Sigmoid colon (tissue), 7 donors: ENCODE data around the gene HAND2. TPM values are rescaled to one million over a fixed set of nuclear protein-coding genes. Genes with fewer than 3 reads are reported as not detected.

Experiments
- DNase-seq: peaks from one replicate; pipeline ENCODE4 v3.0.0-alpha.2; 2019
- H3K27ac ChIP-seq, 4 donors: fragments of 200-600 bp; sonication (generic); one replicate each; pipeline ENCODE4 v1.5.1; 2016 to 2019; ENCODE audit warnings: mild to moderate bottlenecking in 1 of 4
- H3K27me3 ChIP-seq, 3 donors: fragments of 200-600 bp; sonication (generic); one replicate each; pipeline ENCODE4 v1.5.1; 2019; ENCODE audit warnings: mild to moderate bottlenecking in 1 of 3
- H3K36me3 ChIP-seq, 4 donors: fragments of 200-600 bp; sonication (generic); one replicate each; pipeline ENCODE4 v1.5.1; 2016 to 2019
- H3K4me1 ChIP-seq, 4 donors: fragments of 200-600 bp; sonication (generic); one replicate each; pipeline ENCODE4 v1.5.1; 2017 to 2019
- H3K4me3 ChIP-seq, 4 donors: fragments of 200-600 bp; sonication (generic); one replicate each; pipeline ENCODE4 v1.5.1; 2017 to 2019; ENCODE audit warnings: mild to moderate bottlenecking in 2 of 4, moderate library complexity in 1 of 4
- H3K9me3 ChIP-seq, 4 donors: fragments of 200-600 bp in 3 of 4; sonication (generic) in 3 of 4; one replicate each; pipeline versions ENCODE4 v1.5.1 to v1.6.1; 2013 to 2019
- EP300 ChIP-seq, 4 donors: sonication (generic); formaldehyde crosslinking; IDR thresholded peaks; one replicate each; pipeline ENCODE4 v1.6.1; 2017; ENCODE audit warnings: antibody characterized with exemption in 4 of 4
- POLR2A ChIP-seq, 2 donors: fragments of 450-650 bp; IDR thresholded peaks; one replicate each; pipeline ENCODE4 v1.6.1; 2016; ENCODE audit warnings: antibody characterized with exemption in 2 of 2, mild to moderate bottlenecking in 2 of 2, moderate library complexity in 2 of 2
- POLR2AphosphoS5 ChIP-seq, 4 donors: sonication (generic); formaldehyde crosslinking; IDR thresholded peaks; one replicate each; pipeline ENCODE4 v1.6.1; 2017; ENCODE audit warnings: antibody characterized with exemption in 4 of 4
- WGBS, 2 donors: extraction: QIAGEN DNeasy Blood & Tissue Kit; methylation state at CpG; one replicate each; pipeline ENCODE4 v1.1.7; 2013; 5-methylcytosine and 5-hydroxymethylcytosine counted together
- intact Hi-C: fragments of 100-400 bp; cut with DNase I; formaldehyde crosslinking; loops from one replicate; pipeline ENCODE4 v1.15.1; 2023
- polyA plus RNA-seq, 3 donors: library from polyadenylated mRNA; stranded (reverse); fragments of 200-250 nt; gene quantifications; one replicate each; pipeline ENCODE4 v1.2.3, GENCODE V29; 2013
- total RNA-seq, 4 donors: library from RNA; depleted of rRNA; stranded (reverse); fragments of >200 nt; gene quantifications; one replicate each; pipeline ENCODE4 v1.1.0, GENCODE V29; 2016
- TF ChIP-seq, protein P1 (sequence below), 4 experiments: fragments of 450-650 bp in 3 of 4; fragments of 200-600 bp in 1 of 4; IDR thresholded peaks; one replicate each; pipeline ENCODE4 v1.5.1; 2016 to 2019; ENCODE audit warnings: antibody characterized with exemption in 4 of 4, mild to moderate bottlenecking in 3 of 4, moderate library complexity in 2 of 4
- donor health status: healthy with polysubstance abuse.
- donor health status: Bipolar disorder and iron deficiency.
- donor health status: healthy.

Gene HAND2
- total and polyA plus RNA-seq, 7 donors = 0.46 to 224 (median 141) TPM

DNA sequence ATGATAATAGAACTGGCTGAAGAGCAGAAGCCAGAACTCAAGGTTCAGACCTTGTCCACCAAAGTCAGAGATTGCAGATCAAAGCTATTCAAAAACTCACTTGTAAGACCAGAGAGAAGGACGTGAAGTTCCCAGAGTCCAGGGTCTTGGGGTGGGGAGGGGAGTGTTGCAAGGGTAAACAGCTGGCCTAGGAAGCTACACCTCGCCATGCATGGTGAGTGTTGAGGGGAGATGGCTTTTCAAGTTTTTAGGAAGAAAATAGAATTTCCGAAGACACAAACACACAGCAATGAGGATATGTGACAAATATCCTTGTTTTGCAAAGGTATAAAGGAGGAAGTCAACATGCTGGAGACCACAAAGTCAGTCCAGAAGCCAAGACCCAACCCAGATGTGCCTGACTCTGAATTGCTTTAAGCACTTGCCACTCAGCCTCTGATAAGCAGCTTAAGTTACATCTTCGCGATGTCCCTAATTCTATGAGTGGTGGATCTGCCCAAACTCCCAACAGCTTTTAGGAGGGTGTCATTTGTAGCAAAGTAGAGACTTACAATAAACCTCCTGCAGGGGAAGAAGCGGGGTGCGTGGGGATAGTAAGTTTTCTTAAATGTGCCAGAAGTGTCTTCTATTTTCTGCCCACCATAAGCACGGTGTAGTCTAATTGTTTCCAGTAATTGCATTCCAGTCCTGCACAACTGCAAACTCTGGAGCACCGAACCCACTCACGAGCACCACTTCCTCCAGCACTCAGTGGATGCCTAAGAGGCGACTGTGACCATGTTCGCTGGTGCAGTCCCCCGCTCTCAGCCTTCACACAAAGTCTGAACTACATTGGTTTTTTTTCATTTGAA lies 26.5 kb downstream of the HAND2 start:
- Histone ChIP-seq H3K9me3 (no peaks in the 10 kb centered on the region), H3K4me1 (peaks cover 0 to 41% (median 26%) of the 10 kb centered on the region in 4 donors), H3K36me3 (no peaks in the 10 kb centered on the region), H3K27me3 (no peaks in the 10 kb centered on the region), H3K4me3 (no peak overlapping the region), H3K27ac (no peak overlapping the region)
- 49 to 74% methylated on average over 13 of the region's 13 CpGs for WGBS, 2 donors
- no peak for DNase-seq
- intact Hi-C loops = no loop called here
- TF ChIP-seq EP300 (IDR thresholded peaks at IDR 0.05) = no peak

DNA sequence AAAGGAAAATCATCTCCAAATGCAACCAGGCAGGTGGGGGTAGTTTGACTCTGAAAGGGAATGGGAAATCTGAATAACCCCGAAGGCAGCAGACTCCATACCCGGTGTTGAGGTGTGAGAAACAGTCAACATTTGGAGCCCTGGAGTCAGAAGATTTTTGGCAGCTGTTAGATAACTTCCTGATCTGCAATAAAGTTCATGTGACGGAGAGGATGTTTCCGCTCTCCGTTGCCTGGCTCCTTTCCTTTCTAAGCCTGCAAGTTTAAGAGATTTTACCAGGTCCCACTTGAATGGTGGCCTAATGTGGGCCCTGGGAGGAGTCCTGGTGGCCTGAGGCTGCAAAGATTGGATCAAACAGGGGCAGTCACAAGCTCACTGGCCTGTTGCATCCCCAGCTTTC lies 27.7 kb downstream of the HAND2 start:
- H3K4me1 ChIP-seq = peaks cover 0 to 29% (median 24%) of the 10 kb centered on the region in 4 donors
- H3K36me3 ChIP-seq = no peaks in the 10 kb centered on the region
- H3K27ac ChIP-seq = no peak overlapping the region
- WGBS, 2 donors = 35 to 39% methylated on average over 5 of the region's 5 CpGs
- no peak for DNase-seq
- TF ChIP-seq POLR2AphosphoS5 (IDR thresholded peaks at IDR 0.05) (no peak), POLR2A (IDR thresholded peaks at IDR 0.05) (no peak), EP300 (IDR thresholded peaks at IDR 0.05) (no peak)
- TF ChIP-seq, protein P1, sequence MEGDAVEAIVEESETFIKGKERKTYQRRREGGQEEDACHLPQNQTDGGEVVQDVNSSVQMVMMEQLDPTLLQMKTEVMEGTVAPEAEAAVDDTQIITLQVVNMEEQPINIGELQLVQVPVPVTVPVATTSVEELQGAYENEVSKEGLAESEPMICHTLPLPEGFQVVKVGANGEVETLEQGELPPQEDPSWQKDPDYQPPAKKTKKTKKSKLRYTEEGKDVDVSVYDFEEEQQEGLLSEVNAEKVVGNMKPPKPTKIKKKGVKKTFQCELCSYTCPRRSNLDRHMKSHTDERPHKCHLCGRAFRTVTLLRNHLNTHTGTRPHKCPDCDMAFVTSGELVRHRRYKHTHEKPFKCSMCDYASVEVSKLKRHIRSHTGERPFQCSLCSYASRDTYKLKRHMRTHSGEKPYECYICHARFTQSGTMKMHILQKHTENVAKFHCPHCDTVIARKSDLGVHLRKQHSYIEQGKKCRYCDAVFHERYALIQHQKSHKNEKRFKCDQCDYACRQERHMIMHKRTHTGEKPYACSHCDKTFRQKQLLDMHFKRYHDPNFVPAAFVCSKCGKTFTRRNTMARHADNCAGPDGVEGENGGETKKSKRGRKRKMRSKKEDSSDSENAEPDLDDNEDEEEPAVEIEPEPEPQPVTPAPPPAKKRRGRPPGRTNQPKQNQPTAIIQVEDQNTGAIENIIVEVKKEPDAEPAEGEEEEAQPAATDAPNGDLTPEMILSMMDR (IDR thresholded peaks at IDR 0.05) = no peak
- H3K27me3 ChIP-seq = no peaks in the 10 kb centered on the region
- H3K9me3 ChIP-seq = no peaks in the 10 kb centered on the region
- no peak overlapping the region for H3K4me3 ChIP-seq
- intact Hi-C loops = no loop called here

DNA sequence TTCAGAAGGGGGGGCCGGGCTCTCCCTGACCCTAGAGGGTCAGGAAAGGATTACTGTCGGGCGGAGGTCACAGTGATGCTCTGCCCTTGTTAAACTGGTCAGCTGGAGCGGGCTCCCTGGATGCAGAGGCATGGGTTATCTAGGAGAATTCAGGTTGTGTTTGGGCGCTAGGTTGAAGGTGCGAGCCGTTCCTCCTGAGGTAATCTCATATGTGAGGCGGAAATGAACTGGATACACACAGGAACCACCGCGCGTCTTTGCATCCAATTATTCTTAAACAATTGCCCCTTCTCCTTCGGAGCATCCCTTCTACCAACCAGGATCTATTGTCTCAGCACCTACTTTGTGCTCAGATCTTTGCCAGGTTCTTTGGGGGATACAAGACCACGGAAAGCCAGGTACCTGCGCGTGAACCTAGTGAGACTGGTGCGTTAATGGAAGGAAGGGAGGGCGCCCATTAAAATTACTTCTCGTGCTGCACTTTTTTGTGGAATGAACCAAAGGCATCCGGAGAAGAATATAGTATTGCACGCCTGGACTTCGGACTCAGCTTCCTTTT lies 28.4 kb downstream of the HAND2 start:
- Histone ChIP-seq H3K27ac (no peak overlapping the region), H3K36me3 (no peaks in the 10 kb centered on the region), H3K9me3 (no peaks in the 10 kb centered on the region), H3K4me3 (no peak overlapping the region), H3K4me1 (peaks cover 0 to 25% (median 20%) of the 10 kb centered on the region in 4 donors), H3K27me3 (no peaks in the 10 kb centered on the region)
- 35 to 58% methylated on average over 21 of the region's 21 CpGs for WGBS, 2 donors
- DNase-seq = no peak
- intact Hi-C loops = no loop called here
- TF ChIP-seq POLR2AphosphoS5 (IDR thresholded peaks at IDR 0.05) (no peak), POLR2A (IDR thresholded peaks at IDR 0.05) (no peak), EP300 (IDR thresholded peaks at IDR 0.05) (no peak)
- TF ChIP-seq, protein P1 (IDR thresholded peaks at IDR 0.05) = no peak

DNA sequence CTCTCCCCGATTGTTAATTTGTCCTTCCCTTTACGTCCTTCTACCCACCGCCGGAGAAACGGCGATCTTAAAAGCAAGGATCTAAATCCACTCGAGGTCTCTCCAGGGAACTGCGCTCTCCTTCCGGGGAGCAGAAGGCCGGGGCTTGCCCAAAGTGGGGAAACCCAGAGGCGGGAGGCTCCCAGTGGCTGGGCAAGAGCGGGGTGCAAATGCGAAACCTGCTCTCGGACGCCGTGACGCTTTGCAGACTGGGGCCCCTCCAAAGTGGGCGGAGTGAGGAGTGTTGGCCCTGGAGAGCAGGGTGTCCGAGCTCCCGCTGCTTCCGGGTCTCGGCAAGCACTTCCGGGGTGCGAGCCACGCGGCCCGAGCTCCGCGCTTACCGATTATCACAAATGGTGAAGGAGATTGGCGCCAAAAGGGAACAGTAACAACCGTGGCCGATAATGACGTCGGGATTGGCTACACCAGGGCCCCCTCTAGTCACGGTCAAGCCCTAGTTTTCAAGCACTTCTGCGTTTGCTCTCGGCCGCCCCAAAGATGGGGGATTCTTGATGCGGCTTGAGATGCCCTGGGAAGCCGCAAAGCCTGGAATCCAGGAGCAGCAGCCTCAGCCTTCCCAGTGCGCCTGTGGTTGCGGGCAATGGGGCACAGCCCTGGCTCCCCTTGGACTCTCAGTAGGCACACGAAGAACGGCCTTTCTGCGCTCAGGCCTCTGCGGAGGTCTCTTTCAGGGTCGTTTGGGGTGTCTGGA lies 29.0 kb downstream of the HAND2 start:
- WGBS, 2 donors = 28 to 63% methylated on average over 48 of the region's 48 CpGs
- no peaks in the 10 kb centered on the region for H3K36me3 ChIP-seq
- DNase-seq = no peak
- intact Hi-C loops = no loop called here
- no peak for TF ChIP-seq POLR2AphosphoS5 (IDR thresholded peaks at IDR 0.05)
- TF ChIP-seq, protein P1 (IDR thresholded peaks at IDR 0.05) = no peak
- TF ChIP-seq EP300 (IDR thresholded peaks at IDR 0.05) = no peak
- TF ChIP-seq POLR2A (IDR thresholded peaks at IDR 0.05) = no peak
- no peaks in the 10 kb centered on the region for H3K27me3 ChIP-seq
- peaks cover 0 to 19% (median 14%) of the 10 kb centered on the region in 4 donors for H3K4me1 ChIP-seq
- H3K9me3 ChIP-seq = no peaks in the 10 kb centered on the region
- H3K4me3 ChIP-seq = peak overlapping the region in 1 of 4 donors; percentile 28
- H3K27ac ChIP-seq = no peak overlapping the region
